OCI-LY3 (cell line): ENCODE data around the gene NAXE.

ENCODE experiments used
- EZH2phosphoT487 ChIP-seq: fragments of 200-600 bp; shearing (Covaris generic); IDR thresholded peaks from 2 replicates; pipeline ENCODE4 v1.6.1; 2018; ENCODE audit warnings: antibody characterized with exemption, mixed run types, low read depth
- TF ChIP-seq, protein P1 (sequence below): fragments of 200-600, 300-600 bp; sonication (generic); IDR thresholded peaks from 2 replicates; pipeline ENCODE4 v1.5.1; 2014; ENCODE audit warnings: antibody characterized with exemption, low read length, low read depth

DNA sequence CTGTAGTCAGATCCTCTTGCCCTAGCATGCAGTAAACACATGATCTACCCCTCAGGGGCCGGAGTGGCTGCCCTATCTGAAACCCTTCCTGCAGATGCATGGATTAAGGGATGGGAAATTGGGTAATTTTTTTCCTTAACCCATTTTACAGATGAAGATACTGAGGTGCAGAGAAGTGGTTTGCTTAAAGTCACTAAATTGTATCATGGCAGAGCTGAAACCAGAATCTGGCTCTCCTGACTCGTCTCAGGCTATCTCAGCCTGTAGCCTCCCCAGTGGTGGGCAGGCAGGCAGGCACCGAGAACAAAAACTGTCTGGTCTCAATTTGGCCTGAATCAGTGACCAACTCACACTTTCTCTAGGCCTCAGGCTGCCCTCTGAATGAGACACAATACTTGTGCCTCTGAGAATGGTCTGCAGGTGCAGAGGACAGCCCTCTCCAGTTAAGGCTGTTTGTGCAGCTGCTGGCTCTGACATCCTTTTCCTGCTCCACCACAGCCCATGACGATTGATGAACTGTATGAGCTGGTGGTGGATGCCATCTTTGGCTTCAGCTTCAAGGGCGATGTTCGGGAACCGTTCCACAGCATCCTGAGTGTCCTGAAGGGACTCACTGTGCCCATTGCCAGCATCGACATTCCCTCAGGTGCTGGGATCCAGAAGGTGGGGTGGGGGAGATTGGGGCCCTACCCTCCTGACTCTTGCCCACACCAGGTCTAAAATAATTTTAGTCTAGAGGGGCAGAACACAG lies 1.5 kb downstream of the NAXE start:
- TF ChIP-seq, protein P1, sequence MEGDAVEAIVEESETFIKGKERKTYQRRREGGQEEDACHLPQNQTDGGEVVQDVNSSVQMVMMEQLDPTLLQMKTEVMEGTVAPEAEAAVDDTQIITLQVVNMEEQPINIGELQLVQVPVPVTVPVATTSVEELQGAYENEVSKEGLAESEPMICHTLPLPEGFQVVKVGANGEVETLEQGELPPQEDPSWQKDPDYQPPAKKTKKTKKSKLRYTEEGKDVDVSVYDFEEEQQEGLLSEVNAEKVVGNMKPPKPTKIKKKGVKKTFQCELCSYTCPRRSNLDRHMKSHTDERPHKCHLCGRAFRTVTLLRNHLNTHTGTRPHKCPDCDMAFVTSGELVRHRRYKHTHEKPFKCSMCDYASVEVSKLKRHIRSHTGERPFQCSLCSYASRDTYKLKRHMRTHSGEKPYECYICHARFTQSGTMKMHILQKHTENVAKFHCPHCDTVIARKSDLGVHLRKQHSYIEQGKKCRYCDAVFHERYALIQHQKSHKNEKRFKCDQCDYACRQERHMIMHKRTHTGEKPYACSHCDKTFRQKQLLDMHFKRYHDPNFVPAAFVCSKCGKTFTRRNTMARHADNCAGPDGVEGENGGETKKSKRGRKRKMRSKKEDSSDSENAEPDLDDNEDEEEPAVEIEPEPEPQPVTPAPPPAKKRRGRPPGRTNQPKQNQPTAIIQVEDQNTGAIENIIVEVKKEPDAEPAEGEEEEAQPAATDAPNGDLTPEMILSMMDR, result no peak
- TF ChIP-seq EZH2phosphoT487, result no peak
